Esophagus muscularis mucosa (tissue), 3 donors: ENCODE data around the gene DGKG.

ENCODE experiments used
- POLR2A ChIP-seq: fragments of 450-650 bp; IDR thresholded peaks from one replicate; pipeline ENCODE4 v1.6.1; 2017; ENCODE audit warnings: antibody characterized with exemption, moderate library complexity, mild to moderate bottlenecking, low read depth
- TF ChIP-seq, protein P1 (sequence below), 3 experiments: fragments of 200-600 bp in 2 of 3; fragments of 450-650 bp in 1 of 3; sonication (generic) in 2 of 3; IDR thresholded peaks; one replicate each; pipeline ENCODE4 v1.5.1; 2017 to 2019; ENCODE audit warnings: antibody characterized with exemption in 3 of 3, mild to moderate bottlenecking in 2 of 3, moderate library complexity in 1 of 3

DNA sequence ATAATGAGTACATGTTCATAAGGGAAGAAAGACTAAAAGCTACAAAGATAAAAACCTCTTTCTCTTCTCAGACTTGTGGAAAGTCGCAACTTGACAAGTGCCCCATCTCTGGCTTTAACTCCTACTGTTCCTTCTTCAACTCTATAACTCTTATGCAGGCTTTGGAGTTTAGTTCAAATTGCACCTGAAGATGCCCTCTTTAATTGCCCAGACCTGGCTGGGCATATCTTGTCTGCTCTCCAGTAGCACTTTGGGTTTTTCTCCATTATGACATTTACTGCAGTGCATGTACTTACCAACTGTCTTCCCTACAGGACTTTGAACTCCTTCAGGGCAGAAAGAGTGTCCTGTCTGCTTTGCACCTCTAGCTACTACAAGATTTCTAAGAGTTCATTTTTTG lies 32.4 kb downstream of the DGKG start:
- TF ChIP-seq, protein P1, sequence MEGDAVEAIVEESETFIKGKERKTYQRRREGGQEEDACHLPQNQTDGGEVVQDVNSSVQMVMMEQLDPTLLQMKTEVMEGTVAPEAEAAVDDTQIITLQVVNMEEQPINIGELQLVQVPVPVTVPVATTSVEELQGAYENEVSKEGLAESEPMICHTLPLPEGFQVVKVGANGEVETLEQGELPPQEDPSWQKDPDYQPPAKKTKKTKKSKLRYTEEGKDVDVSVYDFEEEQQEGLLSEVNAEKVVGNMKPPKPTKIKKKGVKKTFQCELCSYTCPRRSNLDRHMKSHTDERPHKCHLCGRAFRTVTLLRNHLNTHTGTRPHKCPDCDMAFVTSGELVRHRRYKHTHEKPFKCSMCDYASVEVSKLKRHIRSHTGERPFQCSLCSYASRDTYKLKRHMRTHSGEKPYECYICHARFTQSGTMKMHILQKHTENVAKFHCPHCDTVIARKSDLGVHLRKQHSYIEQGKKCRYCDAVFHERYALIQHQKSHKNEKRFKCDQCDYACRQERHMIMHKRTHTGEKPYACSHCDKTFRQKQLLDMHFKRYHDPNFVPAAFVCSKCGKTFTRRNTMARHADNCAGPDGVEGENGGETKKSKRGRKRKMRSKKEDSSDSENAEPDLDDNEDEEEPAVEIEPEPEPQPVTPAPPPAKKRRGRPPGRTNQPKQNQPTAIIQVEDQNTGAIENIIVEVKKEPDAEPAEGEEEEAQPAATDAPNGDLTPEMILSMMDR (IDR thresholded peaks at IDR 0.05): no peak
- TF ChIP-seq POLR2A: no peak
